DMS 273 (cell line): ENCODE data around the gene QRFPR.
"Not testable (repeated sequence)": the region's sequence is repeated elsewhere in the genome, so short reads cannot be mapped to it uniquely, and the experiment has no call there.

ENCODE experiments used
- DNase-seq: peaks from one replicate; lab custom pipeline; 2025; ENCODE audit not compliant: unreplicated experiment; lab: John Stamatoyannopoulos, UW

Gene QRFPR

GRCh38 chr4:121340247-121340646, 40.6 kb downstream of the QRFPR start:
- no peak for DNase-seq

DNA sequence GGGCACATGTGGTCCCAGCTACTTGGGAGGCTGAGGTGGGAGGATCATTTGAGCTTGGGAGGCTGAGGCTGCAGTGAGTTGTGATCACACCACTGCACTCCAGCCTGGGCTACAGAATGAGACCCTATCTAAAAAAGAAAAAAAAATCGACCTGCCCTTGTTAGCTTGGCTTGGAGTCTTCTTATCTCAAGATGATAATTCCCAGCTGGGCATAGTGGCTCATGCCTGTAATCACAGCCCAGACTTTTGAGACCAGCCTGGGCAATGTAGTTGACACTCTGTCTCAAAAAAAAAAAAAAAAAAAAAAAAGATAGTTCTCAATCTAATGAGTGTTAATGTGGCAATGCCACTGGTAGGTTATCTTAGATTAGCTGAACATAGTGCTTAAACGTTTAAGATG, 41.0 kb downstream of the QRFPR start:
- DNase-seq: no peak

GRCh38 chr4:121339307-121339706, 41.5 kb downstream of the QRFPR start:
- no peak for DNase-seq

GRCh38 chr4:121338518-121338917, 42.3 kb downstream of the QRFPR start:
- DNase-seq: no peak

GRCh38 chr4:121336706-121337105, 44.1 kb downstream of the QRFPR start:
- no peak for DNase-seq

DNA sequence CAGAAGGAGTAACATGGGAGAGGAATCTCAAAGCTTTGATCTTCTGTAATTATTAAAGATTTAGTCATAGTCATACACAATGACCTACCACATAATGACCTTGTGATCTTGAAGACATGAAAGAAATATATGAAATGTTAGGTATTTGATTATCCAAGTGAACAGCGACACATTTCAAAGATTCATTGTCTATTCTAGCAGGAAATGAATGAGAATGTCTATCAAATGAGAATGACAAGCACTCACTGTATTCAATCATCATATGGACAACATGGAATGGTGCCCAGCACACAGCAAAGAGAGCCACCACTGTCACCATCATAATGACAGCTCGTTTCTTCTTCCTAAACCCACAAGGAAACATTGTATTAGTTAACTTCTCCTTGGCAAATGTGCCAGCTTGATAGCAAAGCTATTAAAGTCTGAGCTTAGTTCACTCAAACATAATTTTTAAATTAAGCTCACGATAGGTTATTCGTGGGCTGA, 50.6 kb downstream of the QRFPR start:
- no peak for DNase-seq

GRCh38 chr4:121326597-121326996, 54.2 kb downstream of the QRFPR start:
- DNase-seq: no peak

- DNase-seq: no peak
Measured at GRCh38 chr4:121324331-121324730, 56.5 kb downstream of the QRFPR start.

- DNase-seq: peak; percentile 49
Measured at GRCh38 chr4:121321466-121321865, 59.4 kb downstream of the QRFPR start.

DNA sequence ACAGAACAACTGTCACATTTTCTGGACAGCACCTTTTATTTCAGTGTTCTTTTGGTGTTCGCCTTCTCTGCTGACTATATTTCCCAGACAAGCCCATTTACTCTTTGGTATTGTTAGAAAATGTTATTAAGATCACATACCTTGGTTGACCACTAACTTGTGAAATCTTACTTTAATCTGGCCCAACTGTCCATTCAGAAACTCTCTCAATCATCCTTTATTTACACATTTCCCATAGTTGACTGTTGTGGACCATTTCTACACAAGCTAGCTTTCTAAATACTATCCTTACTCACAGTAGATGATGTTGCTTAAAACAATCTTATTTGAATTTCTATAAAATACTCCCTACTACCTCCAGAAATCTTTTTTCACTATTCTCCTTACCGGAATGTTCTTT, 64.7 kb downstream of the QRFPR start:
- no peak for DNase-seq

DNA sequence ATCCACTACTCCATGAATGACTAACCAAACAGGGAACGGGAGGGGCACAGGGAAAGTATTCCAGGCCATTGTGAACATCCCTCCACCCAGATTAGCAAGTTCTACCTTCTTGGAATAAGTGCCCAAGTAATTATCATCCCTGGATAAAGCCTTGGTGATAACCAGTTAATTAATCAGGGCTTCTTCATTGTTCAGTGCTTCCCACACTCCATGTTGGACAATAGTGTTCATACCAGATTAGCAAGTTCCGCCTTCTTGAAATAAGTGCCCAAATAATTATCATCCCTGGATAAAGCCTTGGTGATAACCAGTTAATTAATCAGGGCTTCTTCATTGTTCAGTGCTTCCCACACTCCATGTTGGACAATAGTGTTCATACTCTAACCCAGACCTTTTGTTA, 67.4 kb downstream of the QRFPR start:
- not testable (repeated sequence) for DNase-seq

DNA sequence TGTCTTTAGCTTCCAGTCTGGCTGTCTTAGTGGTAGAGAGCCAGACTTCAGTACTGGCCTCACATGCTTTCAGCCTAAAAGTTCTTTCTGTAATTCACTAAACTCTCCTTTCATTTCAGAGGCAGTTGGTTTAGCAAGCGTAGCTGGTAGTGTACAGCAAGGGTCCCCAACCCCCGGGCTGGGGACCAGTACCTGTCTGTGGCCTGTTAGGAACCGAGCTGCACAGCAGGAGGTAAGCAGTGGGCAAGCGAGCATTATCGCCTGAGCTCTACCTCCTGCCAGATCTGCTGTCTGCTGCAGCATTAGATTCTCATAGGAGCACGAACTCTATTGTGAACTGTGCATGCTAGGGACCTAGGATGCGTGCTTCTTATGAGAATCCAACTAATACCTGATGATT, 72.0 kb downstream of the QRFPR start:
- DNase-seq: no peak

- DNase-seq: no peak
Measured at GRCh38 chr4:121308328-121308663, 72.5 kb downstream of the QRFPR start.

DNA sequence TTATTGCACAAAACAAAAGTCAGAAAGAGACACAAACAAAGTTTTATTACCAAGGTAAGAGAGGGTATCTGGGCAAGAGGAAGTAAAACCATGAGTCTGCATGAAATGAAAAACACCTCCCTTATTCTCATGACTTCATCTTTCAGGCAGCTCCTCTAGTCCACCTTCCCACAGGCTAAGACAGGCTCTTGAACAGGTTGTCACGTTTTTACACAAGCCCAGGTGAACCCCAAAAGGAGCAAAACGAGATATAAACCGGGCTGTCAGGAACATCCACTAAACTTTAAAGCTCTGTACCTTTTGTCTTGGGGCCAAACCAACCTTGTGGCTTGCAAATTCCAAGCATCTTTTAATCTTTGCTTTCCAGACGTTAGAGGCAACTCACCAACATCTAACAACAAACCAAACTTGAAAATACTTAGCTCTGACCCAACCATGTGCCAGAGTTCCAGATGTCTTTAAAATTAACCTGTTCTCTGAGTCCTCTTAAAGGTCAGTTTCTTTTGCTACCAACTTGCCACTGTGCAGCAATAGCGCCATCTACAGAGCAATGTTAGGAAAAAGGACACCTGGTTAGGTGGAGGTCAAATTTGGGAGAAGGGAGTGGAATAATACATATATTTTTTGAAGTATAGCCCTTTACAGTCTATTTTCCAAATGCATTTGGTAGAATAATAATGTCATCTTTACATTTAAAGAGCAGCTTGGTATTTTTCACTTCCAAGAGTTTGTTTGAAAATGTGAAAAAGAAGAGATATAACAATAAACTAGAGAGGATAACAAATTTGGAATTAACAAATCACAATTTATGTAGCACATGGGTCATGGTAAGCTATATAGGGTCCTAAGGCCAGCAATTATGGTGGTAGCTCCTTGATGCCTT, 73.1 kb downstream of the QRFPR start:
- peak; percentile 59 for DNase-seq

DNA sequence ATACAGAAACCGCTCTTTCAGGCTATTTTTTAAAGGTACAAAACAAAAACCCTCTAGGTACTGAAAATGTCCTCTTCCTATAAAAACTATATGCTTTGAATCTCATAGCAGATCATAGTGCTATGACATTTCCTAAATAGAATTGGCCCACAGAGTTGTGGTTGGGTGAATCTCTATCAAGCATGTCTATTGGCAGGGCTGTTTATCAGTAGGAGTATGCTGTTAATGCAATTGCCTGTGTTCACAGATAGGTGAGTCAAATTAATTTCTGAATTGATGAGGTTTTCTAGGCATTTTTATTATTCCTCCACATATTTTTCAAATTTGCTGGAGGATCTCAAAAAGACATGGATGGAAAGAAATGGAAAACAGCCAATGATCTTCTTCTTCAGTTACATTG, 73.9 kb downstream of the QRFPR start:
- DNase-seq: no peak

GRCh38 chr4:121304893-121305292, 75.9 kb downstream of the QRFPR start:
- DNase-seq: no peak

DNA sequence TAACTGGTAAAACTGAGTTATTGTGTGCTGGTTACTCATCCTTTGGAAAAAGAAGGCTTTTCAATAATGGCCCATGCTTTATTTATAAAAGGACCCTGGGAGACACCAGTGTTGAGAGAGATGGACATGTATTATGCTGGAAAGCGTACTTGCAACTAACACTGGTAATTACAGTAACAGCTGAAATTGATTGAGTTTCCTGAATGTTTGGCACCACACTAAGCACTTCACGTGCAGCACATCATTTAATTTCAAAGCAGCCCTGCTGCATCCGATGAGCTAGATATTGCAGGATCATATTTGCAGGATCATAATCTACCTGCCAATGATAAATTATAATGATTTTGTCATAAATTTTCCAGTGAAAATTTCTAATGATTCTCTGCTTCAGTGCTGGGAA, 81.5 kb downstream of the QRFPR start:
- DNase-seq: no peak

DNA sequence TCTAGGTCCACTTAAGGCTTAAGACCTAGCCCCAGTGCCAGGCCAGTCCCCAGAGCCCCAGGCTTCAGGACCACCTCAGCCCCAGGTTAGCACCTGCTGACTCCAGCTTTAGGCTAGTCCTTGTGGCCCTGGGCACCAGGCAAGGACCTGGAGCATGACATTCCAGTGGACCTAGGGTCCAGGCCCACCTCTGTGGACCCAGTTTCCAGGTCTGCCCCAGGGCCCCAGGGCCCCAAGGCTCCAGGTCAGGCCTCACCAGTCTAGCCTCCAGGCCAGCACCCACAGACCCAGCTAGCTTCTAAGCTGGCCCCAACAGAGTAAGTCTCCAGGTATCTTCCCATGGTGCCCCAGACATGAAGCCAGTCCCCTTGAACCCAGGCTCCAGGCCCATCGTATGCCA, 97.5 kb downstream of the QRFPR start:
- DNase-seq: no peak

GRCh38 chr4:121280425-121280824, 100.4 kb downstream of the QRFPR start:
- no peak for DNase-seq

- no peak for DNase-seq
Measured at GRCh38 chr4:121278811-121279368, 101.9 kb downstream of the QRFPR start.
